HEK293 (cell line): ENCODE data around the gene TGIF1.

Experiments used
- BCL6B ChIP-seq: fragments of 450-650 bp; formaldehyde crosslinking; IDR thresholded peaks from 2 replicates; pipeline ENCODE4 v1.5.1; 2017; ENCODE audit warnings: missing biosample characterization, missing genetic modification characterization
- GLI2 ChIP-seq: fragments of 450-650 bp; formaldehyde crosslinking; IDR thresholded peaks from 2 replicates; pipeline ENCODE4; 2017; ENCODE audit warnings: missing biosample characterization, missing genetic modification characterization, low read depth, borderline replicate concordance
- KLF17 ChIP-seq: fragments of 450-650 bp; formaldehyde crosslinking; IDR thresholded peaks from 2 replicates; pipeline ENCODE4 v1.5.1; 2016; ENCODE audit warnings: missing biosample characterization, missing genetic modification characterization
- KLF8 ChIP-seq: fragments of 450-650 bp; formaldehyde crosslinking; IDR thresholded peaks from 2 replicates; pipeline ENCODE4 v1.5.1; 2016; ENCODE audit warnings: missing biosample characterization, missing genetic modification characterization
- MEIS1 ChIP-seq: sonication (generic); formaldehyde crosslinking; IDR thresholded peaks from 2 replicates; pipeline ENCODE4 v1.8.1; 2022; ENCODE audit warnings: missing genetic modification reagents, mild to moderate bottlenecking, borderline replicate concordance
- MZF1 ChIP-seq: fragments of 450-650 bp; formaldehyde crosslinking; IDR thresholded peaks from 2 replicates; pipeline ENCODE4 v1.5.1; 2017; ENCODE audit warnings: missing biosample characterization, missing genetic modification characterization, borderline replicate concordance
- SP7 ChIP-seq: fragments of 450-650 bp; formaldehyde crosslinking; IDR thresholded peaks from 2 replicates; pipeline ENCODE4 v1.5.1; 2016; ENCODE audit warnings: missing biosample characterization, missing genetic modification characterization
- TCF7L2 ChIP-seq: IDR thresholded peaks from 2 replicates; pipeline ENCODE4 v1.6.1; 2011; ENCODE audit warnings: low read depth, mild to moderate bottlenecking, inconsistent platforms, low read length, moderate library complexity, borderline replicate concordance
- ZBTB48 ChIP-seq: fragments of 450-650 bp; formaldehyde crosslinking; IDR thresholded peaks from 2 replicates; pipeline ENCODE4 v1.5.1; 2016; ENCODE audit warnings: missing biosample characterization, missing genetic modification characterization
- ZBTB7A ChIP-seq: fragments of 450-650 bp; formaldehyde crosslinking; IDR thresholded peaks from 2 replicates; pipeline ENCODE4 v1.5.1; 2016; ENCODE audit warnings: low read depth, missing biosample characterization, missing genetic modification characterization
- ZEB2 ChIP-seq: fragments of 450-650 bp; formaldehyde crosslinking; IDR thresholded peaks from 2 replicates; pipeline ENCODE4 v1.5.1; 2016; ENCODE audit warnings: missing biosample characterization, missing genetic modification characterization
- ZNF37A ChIP-seq: fragments of 450-650 bp; IDR thresholded peaks from 2 replicates; pipeline ENCODE4 v1.5.1; 2018; ENCODE audit warnings: missing biosample characterization, missing genetic modification characterization
- ZNF394 ChIP-seq: fragments of 450-650 bp; formaldehyde crosslinking; IDR thresholded peaks from 2 replicates; pipeline ENCODE4 v1.5.1; 2016; ENCODE audit warnings: missing biosample characterization, missing genetic modification characterization, mild to moderate bottlenecking, moderate library complexity, borderline replicate concordance
- ZNF514 ChIP-seq: fragments of 450-650 bp; formaldehyde crosslinking; IDR thresholded peaks from 2 replicates; pipeline ENCODE4 v1.5.1; 2016; ENCODE audit warnings: missing biosample characterization, missing genetic modification characterization
- ZNF585B ChIP-seq: fragments of 450-650 bp; formaldehyde crosslinking; IDR thresholded peaks from 2 replicates; pipeline ENCODE4 v1.5.1; 2016; ENCODE audit warnings: missing biosample characterization, missing genetic modification characterization
- ZNF645 ChIP-seq: fragments of 450-650 bp; formaldehyde crosslinking; IDR thresholded peaks from 2 replicates; pipeline ENCODE4; 2016; ENCODE audit warnings: missing biosample characterization, missing genetic modification characterization
- ZNF658 ChIP-seq: fragments of 450-650 bp; formaldehyde crosslinking; IDR thresholded peaks from 2 replicates; pipeline ENCODE4; 2016; ENCODE audit warnings: missing biosample characterization, missing genetic modification characterization
- ZNF747 ChIP-seq: fragments of 450-650 bp; formaldehyde crosslinking; IDR thresholded peaks from 2 replicates; pipeline ENCODE4 v1.5.1; 2016; ENCODE audit warnings: missing biosample characterization, missing genetic modification characterization
- ZNF776 ChIP-seq: fragments of 450-650 bp; formaldehyde crosslinking; IDR thresholded peaks from 2 replicates; pipeline ENCODE4 v1.5.0; 2017; ENCODE audit warnings: missing biosample characterization, missing genetic modification characterization, borderline replicate concordance
- ZNF785 ChIP-seq: fragments of 450-650 bp; formaldehyde crosslinking; IDR thresholded peaks from 2 replicates; pipeline ENCODE4 v1.5.1; 2016; ENCODE audit warnings: missing biosample characterization, missing genetic modification characterization
- TF ChIP-seq, protein P1 (sequence below): fragments of 450-650 bp; formaldehyde crosslinking; conservative IDR thresholded peaks from 2 replicates; pipeline ENCODE4 v1.5.1; 2016; ENCODE audit warnings: low read depth, missing biosample characterization, missing genetic modification characterization
- TF ChIP-seq, protein P2 (sequence below): fragments of 450-650 bp; formaldehyde crosslinking; IDR thresholded peaks from 2 replicates; pipeline ENCODE4 v1.5.1; 2016; ENCODE audit warnings: missing biosample characterization, missing genetic modification characterization
- TF ChIP-seq, protein P3 (sequence below): fragments of 450-650 bp; formaldehyde crosslinking; IDR thresholded peaks from 2 replicates; pipeline ENCODE4 v1.5.1; 2017; ENCODE audit warnings: missing biosample characterization, missing genetic modification characterization
- TF ChIP-seq, protein P4 (sequence below): fragments of 450-650 bp; formaldehyde crosslinking; IDR thresholded peaks from 2 replicates; pipeline ENCODE4 v1.5.1; 2016; ENCODE audit warnings: missing biosample characterization, missing genetic modification characterization
- TF ChIP-seq, protein P5 (sequence below): fragments of 450-650 bp; formaldehyde crosslinking; IDR thresholded peaks from 2 replicates; pipeline ENCODE4 v1.5.1; 2017; ENCODE audit warnings: missing biosample characterization, mild to moderate bottlenecking, missing genetic modification characterization, moderate library complexity

TGIF1 gene

DNA sequence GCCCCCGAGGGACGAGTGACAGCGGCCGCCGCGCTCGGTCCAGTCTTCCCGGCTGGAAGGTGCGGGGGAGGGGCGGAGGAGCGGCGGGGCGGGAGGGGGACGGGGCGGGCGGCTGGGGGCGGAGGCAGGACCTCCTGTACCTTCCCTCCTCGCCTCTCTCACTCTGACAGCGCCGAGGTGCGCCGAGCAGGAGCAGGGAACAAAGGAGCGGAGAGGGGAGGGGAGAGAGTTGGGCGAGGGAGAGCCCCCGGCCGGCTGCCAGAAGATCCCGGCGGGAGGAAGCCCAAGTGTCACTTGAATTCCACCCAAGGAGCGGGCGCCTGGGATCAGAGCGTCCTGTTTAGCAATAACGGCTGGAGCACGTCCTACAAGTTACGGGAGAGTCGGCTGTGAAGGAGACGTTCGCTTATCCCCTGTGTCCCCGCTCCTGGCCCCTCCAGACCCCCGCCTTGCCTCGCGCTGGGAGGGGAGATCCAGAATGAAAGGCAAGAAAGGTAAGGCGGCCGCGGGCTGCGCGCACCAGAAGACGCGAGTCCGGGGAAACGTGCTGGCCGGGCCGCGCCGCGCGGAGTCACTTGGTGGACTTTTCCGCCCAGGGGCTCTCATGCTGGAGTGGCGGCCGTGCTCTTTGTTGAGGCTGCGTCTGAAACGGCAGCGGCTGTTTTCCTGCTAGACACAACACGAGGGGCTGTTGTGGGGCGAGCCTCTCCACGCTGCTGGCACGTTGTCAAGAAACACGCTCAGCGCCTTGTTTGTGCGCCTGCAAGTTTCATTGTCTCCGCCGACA is at the start of gene TGIF1 (continued):
- TF ChIP-seq, protein P1, sequence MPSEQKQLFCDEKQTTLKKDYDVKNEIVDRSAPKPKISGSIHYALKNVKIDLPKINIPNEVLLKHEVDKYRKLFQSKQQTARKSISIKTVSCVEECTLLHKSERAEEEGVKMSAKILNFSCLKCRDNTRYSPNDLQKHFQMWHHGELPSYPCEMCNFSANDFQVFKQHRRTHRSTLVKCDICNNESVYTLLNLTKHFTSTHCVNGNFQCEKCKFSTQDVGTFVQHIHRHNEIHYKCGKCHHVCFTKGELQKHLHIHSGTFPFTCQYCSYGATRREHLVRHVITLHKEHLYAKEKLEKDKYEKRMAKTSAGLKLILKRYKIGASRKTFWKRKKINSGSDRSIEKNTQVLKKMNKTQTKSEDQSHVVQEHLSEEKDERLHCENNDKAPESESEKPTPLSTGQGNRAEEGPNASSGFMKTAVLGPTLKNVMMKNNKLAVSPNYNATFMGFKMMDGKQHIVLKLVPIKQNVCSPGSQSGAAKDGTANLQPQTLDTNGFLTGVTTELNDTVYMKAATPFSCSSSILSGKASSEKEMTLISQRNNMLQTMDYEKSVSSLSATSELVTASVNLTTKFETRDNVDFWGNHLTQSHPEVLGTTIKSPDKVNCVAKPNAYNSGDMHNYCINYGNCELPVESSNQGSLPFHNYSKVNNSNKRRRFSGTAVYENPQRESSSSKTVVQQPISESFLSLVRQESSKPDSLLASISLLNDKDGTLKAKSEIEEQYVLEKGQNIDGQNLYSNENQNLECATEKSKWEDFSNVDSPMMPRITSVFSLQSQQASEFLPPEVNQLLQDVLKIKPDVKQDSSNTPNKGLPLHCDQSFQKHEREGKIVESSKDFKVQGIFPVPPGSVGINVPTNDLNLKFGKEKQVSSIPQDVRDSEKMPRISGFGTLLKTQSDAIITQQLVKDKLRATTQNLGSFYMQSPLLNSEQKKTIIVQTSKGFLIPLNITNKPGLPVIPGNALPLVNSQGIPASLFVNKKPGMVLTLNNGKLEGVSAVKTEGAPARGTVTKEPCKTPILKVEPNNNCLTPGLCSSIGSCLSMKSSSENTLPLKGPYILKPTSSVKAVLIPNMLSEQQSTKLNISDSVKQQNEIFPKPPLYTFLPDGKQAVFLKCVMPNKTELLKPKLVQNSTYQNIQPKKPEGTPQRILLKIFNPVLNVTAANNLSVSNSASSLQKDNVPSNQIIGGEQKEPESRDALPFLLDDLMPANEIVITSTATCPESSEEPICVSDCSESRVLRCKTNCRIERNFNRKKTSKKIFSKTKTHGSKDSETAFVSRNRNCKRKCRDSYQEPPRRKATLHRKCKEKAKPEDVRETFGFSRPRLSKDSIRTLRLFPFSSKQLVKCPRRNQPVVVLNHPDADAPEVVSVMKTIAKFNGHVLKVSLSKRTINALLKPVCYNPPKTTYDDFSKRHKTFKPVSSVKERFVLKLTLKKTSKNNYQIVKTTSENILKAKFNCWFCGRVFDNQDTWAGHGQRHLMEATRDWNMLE = no peak
- TF ChIP-seq KLF8 (tag by site-specific recombination) (peak; percentile 4; the same call in 1 of the 2 replicates), ZNF394 (tag by site-specific recombination) (0 out of 2 replicates have a peak, but pooled peaks have one; percentile 9), ZNF37A (tag by site-specific recombination) (no peak), SP7 (peak; percentile 5; the same call in 1 of the 2 replicates), KLF17 (tag by site-specific recombination) (no peak), TCF7L2 (no peak), ZNF645 (no peak), ZNF585B (tag by site-specific recombination) (no peak), ZNF514 (no peak), ZNF776 (tag by site-specific recombination) (no peak), MEIS1 (CRISPR knock-in tag) (no peak), ZNF658 (tag by site-specific recombination) (no peak), GLI2 (tag by site-specific recombination) (no peak), MZF1 (tag by site-specific recombination) (no peak), BCL6B (no peak), ZBTB7A (no peak), ZEB2 (no peak), ZBTB48 (tag by site-specific recombination) (no peak), ZNF747 (tag by site-specific recombination) (no peak), ZNF785 (tag by site-specific recombination) (no peak)
- TF ChIP-seq, protein P2, sequence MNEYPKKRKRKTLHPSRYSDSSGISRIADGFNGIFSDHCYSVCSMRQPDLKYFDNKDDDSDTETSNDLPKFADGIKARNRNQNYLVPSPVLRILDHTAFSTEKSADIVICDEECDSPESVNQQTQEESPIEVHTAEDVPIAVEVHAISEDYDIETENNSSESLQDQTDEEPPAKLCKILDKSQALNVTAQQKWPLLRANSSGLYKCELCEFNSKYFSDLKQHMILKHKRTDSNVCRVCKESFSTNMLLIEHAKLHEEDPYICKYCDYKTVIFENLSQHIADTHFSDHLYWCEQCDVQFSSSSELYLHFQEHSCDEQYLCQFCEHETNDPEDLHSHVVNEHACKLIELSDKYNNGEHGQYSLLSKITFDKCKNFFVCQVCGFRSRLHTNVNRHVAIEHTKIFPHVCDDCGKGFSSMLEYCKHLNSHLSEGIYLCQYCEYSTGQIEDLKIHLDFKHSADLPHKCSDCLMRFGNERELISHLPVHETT (tag by site-specific recombination) = no peak
- TF ChIP-seq, protein P3, sequence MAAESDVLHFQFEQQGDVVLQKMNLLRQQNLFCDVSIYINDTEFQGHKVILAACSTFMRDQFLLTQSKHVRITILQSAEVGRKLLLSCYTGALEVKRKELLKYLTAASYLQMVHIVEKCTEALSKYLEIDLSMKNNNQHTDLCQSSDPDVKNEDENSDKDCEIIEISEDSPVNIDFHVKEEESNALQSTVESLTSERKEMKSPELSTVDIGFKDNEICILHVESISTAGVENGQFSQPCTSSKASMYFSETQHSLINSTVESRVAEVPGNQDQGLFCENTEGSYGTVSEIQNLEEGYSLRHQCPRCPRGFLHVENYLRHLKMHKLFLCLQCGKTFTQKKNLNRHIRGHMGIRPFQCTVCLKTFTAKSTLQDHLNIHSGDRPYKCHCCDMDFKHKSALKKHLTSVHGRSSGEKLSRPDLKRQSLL (tag by site-specific recombination) = no peak
- TF ChIP-seq, protein P4, sequence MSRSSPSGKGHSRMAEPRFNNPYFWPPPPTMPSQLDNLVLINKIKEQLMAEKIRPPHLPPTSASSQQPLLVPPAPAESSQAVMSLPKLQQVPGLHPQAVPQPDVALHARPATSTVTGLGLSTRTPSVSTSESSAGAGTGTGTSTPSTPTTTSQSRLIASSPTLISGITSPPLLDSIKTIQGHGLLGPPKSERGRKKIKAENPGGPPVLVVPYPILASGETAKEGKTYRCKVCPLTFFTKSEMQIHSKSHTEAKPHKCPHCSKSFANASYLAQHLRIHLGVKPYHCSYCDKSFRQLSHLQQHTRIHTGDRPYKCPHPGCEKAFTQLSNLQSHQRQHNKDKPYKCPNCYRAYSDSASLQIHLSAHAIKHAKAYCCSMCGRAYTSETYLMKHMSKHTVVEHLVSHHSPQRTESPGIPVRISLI (tag by site-specific recombination) = no peak
- TF ChIP-seq, protein P5, sequence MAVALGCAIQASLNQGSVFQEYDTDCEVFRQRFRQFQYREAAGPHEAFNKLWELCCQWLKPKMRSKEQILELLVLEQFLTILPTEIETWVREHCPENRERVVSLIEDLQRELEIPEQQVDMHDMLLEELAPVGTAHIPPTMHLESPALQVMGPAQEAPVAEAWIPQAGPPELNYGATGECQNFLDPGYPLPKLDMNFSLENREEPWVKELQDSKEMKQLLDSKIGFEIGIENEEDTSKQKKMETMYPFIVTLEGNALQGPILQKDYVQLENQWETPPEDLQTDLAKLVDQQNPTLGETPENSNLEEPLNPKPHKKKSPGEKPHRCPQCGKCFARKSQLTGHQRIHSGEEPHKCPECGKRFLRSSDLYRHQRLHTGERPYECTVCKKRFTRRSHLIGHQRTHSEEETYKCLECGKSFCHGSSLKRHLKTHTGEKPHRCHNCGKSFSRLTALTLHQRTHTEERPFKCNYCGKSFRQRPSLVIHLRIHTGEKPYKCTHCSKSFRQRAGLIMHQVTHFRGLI = peak; percentile 49; the same call in 1 of the 2 replicates
